Trophoblast cell (in vitro differentiated cells and primary cell): Measurements from ENCODE around the gene LVRN.

ENCODE experiments used
- DNase-seq, 2 donors: peaks; one replicate each; pipeline ENCODE4 v3.0.0-alpha.2; 2016
- H2AFZ ChIP-seq: 2 replicates; pipeline ENCODE4 v1.6.1; 2013; ENCODE audit warnings: low read length, moderate library complexity, mild to moderate bottlenecking; ENCODE audit not compliant: insufficient read depth, poor library complexity
- H2AK5ac ChIP-seq: 2 replicates; pipeline ENCODE4 v1.6.1; 2013; ENCODE audit warnings: mild to moderate bottlenecking, low read length
- H2BK120ac ChIP-seq: 2 replicates; pipeline ENCODE4 v1.6.1; 2013; ENCODE audit warnings: low read length, mild to moderate bottlenecking, moderate library complexity; ENCODE audit not compliant: insufficient read depth, poor library complexity
- H2BK12ac ChIP-seq: 2 replicates; pipeline ENCODE4 v1.6.1; 2013; ENCODE audit warnings: mild to moderate bottlenecking, low read length, moderate library complexity
- H2BK5ac ChIP-seq: 2 replicates; pipeline ENCODE4 v1.6.1; 2013; ENCODE audit warnings: low read length, low read depth, moderate library complexity, mild to moderate bottlenecking; ENCODE audit not compliant: poor library complexity
- H3K14ac ChIP-seq: 2 replicates; pipeline ENCODE4 v1.6.1; 2013; ENCODE audit warnings: mild to moderate bottlenecking, low read length
- H3K18ac ChIP-seq: 2 replicates; pipeline ENCODE4 v1.6.1; 2013; ENCODE audit warnings: mild to moderate bottlenecking, low read length
- H3K23ac ChIP-seq: 2 replicates; pipeline ENCODE4 v1.6.1; 2013; ENCODE audit warnings: low read length
- H3K27ac ChIP-seq: 2 replicates; pipeline ENCODE4 v1.5.1; 2013; ENCODE audit warnings: low read depth, mild to moderate bottlenecking, inconsistent platforms, low read length, moderate library complexity
- H3K27me3 ChIP-seq: 2 replicates; pipeline ENCODE4 v1.6.1; 2013; ENCODE audit warnings: inconsistent platforms, mild to moderate bottlenecking, low read length, moderate library complexity; ENCODE audit not compliant: insufficient read depth
- H3K36me3 ChIP-seq, 2 experiments: 1 replicate in 1 of 2; 2 replicates in 1 of 2; pipeline ENCODE4 v1.6.1; 2013; ENCODE audit warnings: low read length in 2 of 2, mild to moderate bottlenecking in 2 of 2, moderate library complexity in 1 of 2; ENCODE audit not compliant: insufficient read depth in 2 of 2, control insufficient read depth in 1 of 2
- H3K4ac ChIP-seq: 2 replicates; pipeline ENCODE4 v1.6.1; 2013; ENCODE audit warnings: low read depth, mild to moderate bottlenecking, low read length, moderate library complexity
- H3K4me1 ChIP-seq, 2 experiments: 1 replicate in 1 of 2; 2 replicates in 1 of 2; pipeline ENCODE4 v1.6.1; 2013; ENCODE audit warnings: low read length in 2 of 2, mild to moderate bottlenecking in 2 of 2, moderate library complexity in 1 of 2; ENCODE audit not compliant: insufficient read depth in 2 of 2, control insufficient read depth in 1 of 2
- H3K4me2 ChIP-seq: 2 replicates; pipeline ENCODE4 v1.6.1; 2013; ENCODE audit warnings: inconsistent platforms, mild to moderate bottlenecking, low read length, moderate library complexity
- H3K4me3 ChIP-seq: 2 replicates; pipeline ENCODE4 v1.5.1; 2013; ENCODE audit warnings: mild to moderate bottlenecking, low read depth, low read length, inconsistent platforms
- H3K79me1 ChIP-seq: one replicate; pipeline ENCODE4 v1.6.1; 2013; ENCODE audit warnings: low read length
- H3K79me2 ChIP-seq: 2 replicates; pipeline ENCODE4 v1.6.1; 2013; ENCODE audit warnings: low read length, mild to moderate bottlenecking; ENCODE audit not compliant: control insufficient read depth, insufficient read depth, poor library complexity
- H3K9ac ChIP-seq: 2 replicates; pipeline ENCODE4 v1.6.1; 2013; ENCODE audit warnings: mild to moderate bottlenecking, low read length
- H3K9me3 ChIP-seq: 2 replicates; pipeline ENCODE4 v1.6.1; 2013; ENCODE audit warnings: low read depth, mild to moderate bottlenecking, control low read depth, inconsistent platforms, low read length; ENCODE audit not compliant: insufficient read depth
- H4K12ac ChIP-seq: 2 replicates; pipeline ENCODE4 v1.6.1; 2013; ENCODE audit warnings: low read depth, mild to moderate bottlenecking, low read length, moderate library complexity
- H4K8ac ChIP-seq: 2 replicates; pipeline ENCODE4 v1.6.1; 2013; ENCODE audit warnings: low read depth, mild to moderate bottlenecking, low read length, moderate library complexity
- H4K91ac ChIP-seq: one replicate; pipeline ENCODE4 v1.6.1; 2013; ENCODE audit warnings: low read depth, mild to moderate bottlenecking, low read length, moderate library complexity
- WGBS: extraction: QIAGEN DNeasy Blood & Tissue Kit; methylation state at CpG from one replicate; pipeline ENCODE4 v1.1.7; 2013; ENCODE audit warnings: missing lambda C conversion rate; ENCODE audit not compliant: insufficient read length, insufficient coverage; ENCODE audit errors: extremely low coverage; 5-methylcytosine and 5-hydroxymethylcytosine counted together

Gene LVRN

DNA sequence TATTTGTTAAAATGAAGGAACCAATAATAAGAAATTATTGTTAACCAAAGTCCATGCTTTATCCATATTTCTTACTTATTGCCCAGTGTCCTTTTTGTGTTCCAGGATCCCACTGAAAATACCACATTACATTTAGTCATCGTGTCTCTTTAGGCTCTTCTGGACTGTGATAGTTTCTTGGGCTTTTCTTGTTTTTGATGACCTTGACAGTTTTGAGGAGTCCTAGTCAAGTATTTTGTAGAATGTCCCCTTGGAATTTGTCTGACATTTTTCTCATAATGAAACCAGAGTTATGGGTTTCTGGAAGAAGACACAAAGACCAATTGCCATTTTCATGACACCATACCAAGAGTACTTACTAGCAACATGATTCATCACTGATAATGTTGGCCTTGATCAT lies 108.9 kb downstream of the LVRN start:
- Histone ChIP-seq H3K14ac (no peak overlapping the region), H2AK5ac (no peak overlapping the region), H3K4ac (no peak overlapping the region), H4K12ac (no peak overlapping the region), H3K4me3 (no peak overlapping the region), H3K23ac (no peak overlapping the region), H2BK120ac (no peak overlapping the region), H4K91ac (no peak overlapping the region), H3K27me3 (no peaks in the 10 kb centered on the region), H3K9ac (no peak overlapping the region), H3K79me1 (no peaks in the 10 kb centered on the region), H3K36me3 (no peaks in the 10 kb centered on the region), H3K79me2 (no peaks in the 10 kb centered on the region), H3K18ac (no peak overlapping the region), H3K27ac (no peak overlapping the region), H3K4me2 (no peak overlapping the region), H3K9me3 (no peaks in the 10 kb centered on the region), H2BK5ac (no peak overlapping the region), H2AFZ (no peak overlapping the region), H4K8ac (no peak overlapping the region), H2BK12ac (no peak overlapping the region), H3K4me1 (no peaks in the 10 kb centered on the region)
- peak in 1 of 2 donors; percentile 8 for DNase-seq
- no CpG with 5 or more reads among the region's 1 CpG for WGBS

DNA sequence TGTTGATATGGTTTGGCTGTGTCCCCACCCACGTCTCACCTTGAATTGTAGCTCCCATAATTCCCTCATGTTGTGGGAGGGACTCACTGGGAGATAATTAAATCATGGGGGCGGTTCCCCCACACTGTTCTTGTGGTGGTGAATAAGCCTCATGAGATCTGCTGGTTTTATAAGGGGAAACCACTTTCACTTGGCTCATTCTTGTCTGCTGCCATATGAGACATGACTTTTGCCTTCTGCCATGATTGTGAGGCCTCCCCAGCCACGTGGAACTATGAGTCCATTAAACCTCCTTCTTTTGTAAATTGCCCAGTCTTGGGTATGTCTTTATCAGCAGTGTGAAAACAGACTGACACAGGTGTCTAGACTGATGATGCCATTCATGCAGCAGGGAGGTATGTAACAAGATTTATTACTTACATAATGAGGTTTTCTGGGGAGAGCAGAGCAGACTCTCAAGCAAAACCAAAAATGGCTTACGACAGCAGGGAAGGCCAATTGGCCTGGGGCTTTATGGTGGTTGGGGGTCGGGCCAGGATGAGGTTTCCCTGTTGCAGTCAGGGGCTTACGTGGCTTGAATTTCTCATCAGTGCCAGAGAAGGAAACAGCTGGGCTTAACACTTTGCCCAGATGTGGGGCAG lies 113.0 kb downstream of the LVRN start:
- H3K14ac ChIP-seq = no peak overlapping the region
- H2AK5ac ChIP-seq = no peak overlapping the region
- H3K9ac ChIP-seq = no peak overlapping the region
- no peak overlapping the region for H3K27ac ChIP-seq
- H4K8ac ChIP-seq = no peak overlapping the region
- no peaks in the 10 kb centered on the region for H3K4me1 ChIP-seq
- no peak overlapping the region for H4K91ac ChIP-seq
- H3K79me2 ChIP-seq = no peaks in the 10 kb centered on the region
- H3K4me2 ChIP-seq = no peak overlapping the region
- no CpG with 5 or more reads among the region's 6 CpGs for WGBS
- H3K27me3 ChIP-seq = no peaks in the 10 kb centered on the region
- H3K79me1 ChIP-seq = no peaks in the 10 kb centered on the region
- H3K18ac ChIP-seq = no peak overlapping the region
- H2BK120ac ChIP-seq = no peak overlapping the region
- H4K12ac ChIP-seq = no peak overlapping the region
- H3K4me3 ChIP-seq = no peak overlapping the region
- no peak overlapping the region for H3K4ac ChIP-seq
- H3K23ac ChIP-seq = no peak overlapping the region
- no peak for DNase-seq
- no peak overlapping the region for H2BK12ac ChIP-seq
- H3K9me3 ChIP-seq = no peaks in the 10 kb centered on the region
- no peak overlapping the region for H2BK5ac ChIP-seq
- no peak overlapping the region for H2AFZ ChIP-seq
- no peaks in the 10 kb centered on the region for H3K36me3 ChIP-seq

DNA sequence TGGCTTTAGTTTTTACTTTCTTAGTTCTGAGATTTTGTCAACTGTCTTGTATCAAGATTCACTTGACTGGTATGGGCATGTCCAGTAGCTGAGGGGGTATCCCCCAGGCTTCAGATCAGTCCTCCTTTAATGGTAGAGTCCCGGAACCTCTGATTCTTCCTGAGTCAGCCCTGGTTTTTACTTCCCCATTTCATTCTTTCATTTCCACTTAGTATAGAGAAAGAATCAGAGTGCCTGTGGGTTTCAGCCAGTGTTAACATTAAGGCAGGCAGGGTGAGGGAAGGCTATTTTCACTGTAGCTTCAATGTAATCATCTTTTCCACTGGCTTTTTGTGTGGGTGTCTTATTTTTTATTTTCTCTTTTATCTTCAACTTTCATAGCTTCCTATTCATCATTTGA lies 114.2 kb downstream of the LVRN start:
- H3K4ac ChIP-seq = no peak overlapping the region
- H4K8ac ChIP-seq = no peak overlapping the region
- H2AFZ ChIP-seq = no peak overlapping the region
- H2BK5ac ChIP-seq = no peak overlapping the region
- no peak overlapping the region for H3K4me2 ChIP-seq
- no peak for DNase-seq
- H2BK120ac ChIP-seq = no peak overlapping the region
- WGBS = no CpG with 5 or more reads among the region's 1 CpG
- H3K79me1 ChIP-seq = no peaks in the 10 kb centered on the region
- no peak overlapping the region for H4K91ac ChIP-seq
- H3K27me3 ChIP-seq = no peaks in the 10 kb centered on the region
- H3K4me1 ChIP-seq = no peaks in the 10 kb centered on the region
- no peaks in the 10 kb centered on the region for H3K9me3 ChIP-seq
- H2BK12ac ChIP-seq = no peak overlapping the region
- H3K79me2 ChIP-seq = no peaks in the 10 kb centered on the region
- no peaks in the 10 kb centered on the region for H3K36me3 ChIP-seq
- no peak overlapping the region for H3K27ac ChIP-seq
- no peak overlapping the region for H3K23ac ChIP-seq
- H4K12ac ChIP-seq = no peak overlapping the region
- no peak overlapping the region for H3K14ac ChIP-seq
- H3K18ac ChIP-seq = no peak overlapping the region
- H3K9ac ChIP-seq = no peak overlapping the region
- no peak overlapping the region for H2AK5ac ChIP-seq
- H3K4me3 ChIP-seq = no peak overlapping the region
